GM18508 (cell line): ENCODE measurements around the gene CELF2.
A peak's percentile ranks its signal among the peaks of the same experiment; 100 is the strongest.

Experiments
- ATAC-seq: cut with Tn5 transposase; IDR thresholded peaks from one replicate; pipeline ENCODE4 v1.9.1; 2021; ENCODE audit warnings: moderate number of reproducible peaks; ENCODE audit not compliant: insufficient read depth, unreplicated experiment

The CELF2 gene

DNA sequence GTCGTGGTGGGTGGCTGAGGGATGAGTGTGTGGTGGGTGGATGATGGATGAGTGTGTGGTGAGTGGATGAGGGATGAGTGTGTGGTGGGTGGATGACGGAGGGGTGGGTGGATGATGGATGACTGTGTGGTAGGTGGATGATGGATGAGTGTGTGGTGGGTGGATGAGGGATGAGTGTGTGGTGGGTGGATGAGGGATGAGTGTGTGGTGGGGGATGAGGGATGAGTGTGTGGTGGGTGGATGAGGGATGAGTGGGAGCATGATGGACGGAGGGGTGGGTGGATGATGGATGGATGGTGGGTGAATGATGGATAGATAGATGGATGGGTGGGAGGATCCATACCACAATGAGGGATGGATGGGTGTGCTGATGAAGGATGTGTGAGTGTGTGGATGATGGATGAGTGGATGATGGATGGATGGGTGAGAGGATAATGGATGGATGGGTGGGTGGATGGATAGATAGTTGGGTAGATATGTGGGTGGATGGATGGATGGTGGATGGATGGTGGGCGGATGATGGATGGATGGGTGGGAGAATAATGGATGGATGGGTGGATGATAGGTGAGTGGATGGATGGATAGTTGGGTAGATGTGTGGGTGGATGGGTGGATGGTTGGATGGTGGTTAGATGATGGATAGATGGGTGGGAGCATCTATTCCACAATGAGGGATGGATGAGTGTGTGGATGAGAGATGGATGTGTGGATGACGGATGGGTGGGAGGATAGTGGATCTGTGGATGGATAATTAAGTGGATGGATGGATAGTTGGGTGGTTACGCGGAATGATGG lies 266.8 kb downstream of the CELF2 start:
- no peak for ATAC-seq

DNA sequence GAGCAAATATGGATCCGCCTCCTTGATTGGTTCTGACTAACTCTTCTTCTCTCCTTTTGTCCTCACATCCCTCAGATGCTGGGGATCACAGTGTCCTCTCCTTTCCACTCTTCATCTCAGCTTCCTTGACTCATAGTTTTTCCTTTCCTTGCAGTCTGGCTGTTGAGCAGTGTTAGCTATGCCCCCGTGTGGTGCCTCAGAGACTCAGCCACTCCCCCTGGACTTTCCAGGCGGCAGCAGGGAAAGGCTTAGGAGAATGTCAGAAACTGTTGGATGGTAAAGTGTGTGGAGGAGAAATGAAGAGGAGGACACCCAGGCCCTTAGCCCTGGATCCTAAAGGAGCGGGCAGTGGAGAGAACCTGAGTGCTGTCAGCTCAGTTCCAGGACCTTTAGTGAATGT lies 267.5 kb downstream of the CELF2 start:
- no peak for ATAC-seq

DNA sequence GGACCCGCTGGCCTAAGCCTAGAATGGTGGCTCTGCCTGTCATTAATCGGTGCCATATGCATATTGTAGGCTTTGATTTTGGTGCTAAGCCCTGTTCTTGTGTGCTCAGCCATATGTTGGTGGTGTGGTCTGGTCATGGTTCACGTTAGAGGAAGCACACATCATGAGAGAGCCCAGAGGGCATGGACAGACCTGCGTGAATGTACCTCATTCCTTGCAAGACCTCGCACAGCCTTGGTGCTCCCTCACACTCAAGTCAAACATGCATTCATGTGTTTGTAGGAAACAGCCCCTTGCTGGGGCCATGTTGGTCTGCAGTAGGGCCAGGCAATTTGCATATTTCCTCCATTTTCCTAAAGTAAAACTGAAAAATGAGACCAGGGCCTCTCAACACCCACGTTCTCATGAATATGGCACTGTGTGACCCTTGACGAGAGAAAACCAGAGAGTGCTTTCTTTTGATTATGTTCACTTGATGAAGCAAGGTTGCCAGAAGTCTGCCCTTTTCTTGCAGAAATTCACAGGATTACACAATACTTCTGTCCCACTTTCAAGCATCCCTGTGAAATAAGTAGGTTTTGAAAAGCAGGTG lies 268.7 kb downstream of the CELF2 start:
- ATAC-seq, result peak; percentile 74

DNA sequence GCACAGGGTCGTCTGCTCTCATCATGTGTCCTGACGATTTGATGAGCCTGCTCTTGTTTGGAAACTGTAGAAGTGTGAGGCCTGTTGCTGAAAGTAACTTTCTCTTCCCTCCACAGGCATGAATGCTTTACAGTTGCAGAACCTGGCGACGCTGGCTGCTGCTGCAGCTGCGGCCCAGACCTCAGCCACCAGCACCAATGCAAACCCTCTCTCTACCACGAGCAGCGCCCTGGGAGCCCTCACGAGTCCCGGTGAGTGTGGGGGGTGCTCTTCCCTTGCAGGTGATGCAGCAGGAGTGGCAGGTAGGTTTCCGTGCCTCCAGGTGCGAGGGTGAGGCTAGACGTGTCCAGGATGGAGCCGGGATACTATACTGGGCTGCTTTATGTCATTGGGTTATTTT lies 270.6 kb downstream of the CELF2 start:
- ATAC-seq, result no peak

DNA sequence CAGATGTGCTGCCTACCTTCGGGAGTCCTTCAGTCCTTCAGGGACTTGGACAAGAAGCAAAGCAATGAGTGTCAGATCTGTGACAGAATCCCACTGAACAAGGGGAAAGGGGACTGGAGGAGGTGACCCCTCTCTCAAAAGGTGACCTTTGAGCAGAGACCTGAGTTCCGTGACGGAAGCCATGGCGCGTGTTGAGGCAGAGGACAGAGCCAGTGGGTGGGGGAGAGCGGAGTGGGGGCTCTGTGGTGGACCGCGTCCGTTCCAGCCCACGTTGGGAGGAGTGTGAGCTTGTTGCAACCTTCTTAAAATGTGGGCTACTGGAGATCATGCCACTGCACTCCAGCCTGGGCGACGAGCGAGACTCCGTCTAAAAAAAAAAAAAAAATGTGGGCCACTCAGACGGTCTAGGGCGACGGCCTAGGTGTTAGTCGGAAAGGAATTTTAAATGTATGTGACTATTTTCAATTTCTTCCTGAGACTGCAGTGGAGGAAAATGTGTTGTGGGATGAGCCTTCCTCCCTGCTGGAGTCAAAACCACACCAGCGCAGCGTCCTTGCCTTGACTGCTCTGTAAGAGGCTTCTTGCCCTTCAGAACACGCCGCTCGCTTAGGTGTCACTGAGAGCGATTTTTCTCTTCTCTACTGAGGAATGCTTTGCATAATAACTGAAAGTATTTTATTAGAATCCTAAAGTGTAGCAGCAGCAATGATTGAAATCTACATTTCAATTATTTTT lies 272.7 kb downstream of the CELF2 start:
- ATAC-seq, result no peak

DNA sequence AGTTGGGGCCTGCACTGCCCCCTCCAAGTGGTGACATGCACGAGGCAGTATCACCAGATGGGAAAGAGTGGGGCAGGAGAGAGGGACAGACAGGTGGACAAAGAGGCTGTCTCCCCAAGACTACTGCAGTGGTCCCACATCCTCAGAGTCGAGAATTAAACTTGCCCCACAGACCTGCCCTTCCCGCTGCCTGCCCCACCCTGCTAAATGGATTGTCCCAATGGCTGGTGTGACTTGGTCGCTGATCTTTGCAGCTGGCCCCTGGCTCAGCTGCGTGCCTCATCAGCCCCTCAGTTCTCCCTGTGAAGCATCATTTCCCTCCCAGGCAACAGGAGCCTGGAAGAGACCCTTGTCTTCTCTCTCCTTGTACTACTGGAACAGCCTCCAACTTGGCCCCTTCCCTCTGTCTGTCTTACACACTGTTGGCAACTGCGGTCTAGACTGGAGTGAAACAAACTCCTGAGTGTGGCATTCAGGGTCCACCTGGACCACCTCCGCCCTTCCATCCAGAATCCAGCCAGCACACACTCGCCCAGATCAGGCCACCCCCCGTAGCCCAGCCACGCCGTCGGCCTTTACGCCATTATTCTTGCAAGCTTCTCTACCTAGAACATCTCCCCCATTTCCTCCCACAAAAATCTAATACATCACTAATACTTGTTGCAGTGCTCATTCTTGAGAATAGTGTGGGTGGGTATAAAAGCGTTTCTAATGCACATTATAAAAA lies 275.1 kb downstream of the CELF2 start:
- ATAC-seq, result no peak

DNA sequence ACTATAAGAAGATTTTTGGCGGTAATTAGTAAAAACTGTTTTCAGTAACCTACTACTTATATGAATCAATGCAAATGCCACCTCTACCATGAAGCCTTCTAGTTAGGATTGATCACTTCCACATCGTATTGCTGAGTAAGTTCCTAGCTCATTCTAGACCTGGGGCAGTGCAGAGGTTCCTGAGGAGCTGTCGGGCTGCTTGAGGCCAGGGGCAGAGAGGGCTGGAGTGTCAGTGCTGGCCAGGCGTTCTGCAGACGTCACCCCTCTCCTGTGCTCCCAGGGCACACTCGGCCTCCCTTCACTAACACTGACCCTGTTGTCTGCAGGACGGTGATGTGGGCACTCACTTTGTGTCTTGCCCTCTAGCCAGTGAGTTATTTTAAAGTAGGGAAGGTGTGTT lies 275.7 kb downstream of the CELF2 start:
- no peak for ATAC-seq

DNA sequence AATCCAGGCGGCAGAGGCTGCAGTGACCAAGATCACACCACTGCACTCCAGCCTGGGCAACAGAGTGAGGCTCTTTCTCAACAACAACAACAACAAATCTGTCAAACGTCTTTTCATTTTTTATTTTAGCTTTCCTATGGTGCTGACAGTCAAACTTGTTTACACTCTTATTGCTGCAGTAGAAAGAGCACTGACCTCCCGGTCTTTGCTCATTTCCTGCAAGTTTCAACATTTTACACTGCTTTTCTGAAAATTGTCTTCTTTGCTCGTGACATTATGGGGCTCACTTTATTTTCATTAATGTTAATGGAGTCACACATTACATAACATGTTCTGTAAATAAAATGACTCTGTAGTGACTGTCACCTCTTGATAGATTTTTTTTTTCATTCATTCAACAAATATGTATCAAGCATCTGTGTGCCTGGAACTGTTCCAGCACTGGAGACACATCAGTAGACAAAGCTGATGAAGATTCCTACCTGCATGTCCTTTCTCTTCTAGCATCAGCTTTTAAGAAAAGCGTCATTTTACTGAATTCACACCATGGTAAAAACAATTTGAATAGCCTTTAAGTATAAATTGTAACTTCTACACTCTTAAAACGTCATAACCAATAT lies 277.3 kb downstream of the CELF2 start:
- ATAC-seq, result no peak

DNA sequence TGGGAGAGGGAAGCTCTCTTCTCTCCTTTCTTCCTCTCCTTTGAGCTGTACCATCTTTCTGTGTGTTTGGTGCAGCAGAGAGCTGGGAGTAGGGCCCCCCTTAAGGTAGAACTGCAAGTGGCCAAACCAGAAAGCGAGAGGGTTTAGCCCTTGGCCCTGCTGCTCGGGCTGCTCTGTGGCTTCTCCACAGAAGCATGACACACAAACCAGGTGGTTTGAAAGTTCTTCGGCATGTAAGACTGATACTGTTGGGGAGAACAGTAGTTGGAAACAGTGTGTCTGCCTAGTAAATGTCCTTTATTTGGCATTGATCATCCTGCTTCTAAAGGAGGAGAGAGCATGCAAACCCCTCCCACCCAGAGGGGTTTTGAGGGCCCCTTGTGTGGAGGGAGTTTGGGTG lies 277.8 kb downstream of the CELF2 start:
- ATAC-seq, result no peak

DNA sequence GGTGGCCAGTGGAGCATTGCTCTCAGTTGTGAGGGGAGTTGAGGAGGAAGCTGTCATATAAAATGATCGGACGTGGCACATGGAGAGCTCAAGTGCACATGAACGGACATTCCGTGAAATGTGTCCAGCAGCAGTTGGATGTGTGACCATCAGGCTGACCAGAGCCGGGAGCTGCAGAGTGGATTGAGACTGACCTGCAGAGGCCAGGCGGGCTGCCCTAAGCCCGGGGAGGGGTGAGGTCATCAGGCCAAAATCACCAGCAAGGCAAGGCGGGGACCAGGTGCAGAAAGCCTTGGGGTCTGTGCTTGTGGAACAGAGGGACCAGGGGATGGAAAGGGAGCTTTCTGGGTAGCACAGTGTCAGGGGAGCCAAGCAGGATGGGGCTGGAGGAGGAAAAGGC lies 279.5 kb downstream of the CELF2 start:
- no peak for ATAC-seq

DNA sequence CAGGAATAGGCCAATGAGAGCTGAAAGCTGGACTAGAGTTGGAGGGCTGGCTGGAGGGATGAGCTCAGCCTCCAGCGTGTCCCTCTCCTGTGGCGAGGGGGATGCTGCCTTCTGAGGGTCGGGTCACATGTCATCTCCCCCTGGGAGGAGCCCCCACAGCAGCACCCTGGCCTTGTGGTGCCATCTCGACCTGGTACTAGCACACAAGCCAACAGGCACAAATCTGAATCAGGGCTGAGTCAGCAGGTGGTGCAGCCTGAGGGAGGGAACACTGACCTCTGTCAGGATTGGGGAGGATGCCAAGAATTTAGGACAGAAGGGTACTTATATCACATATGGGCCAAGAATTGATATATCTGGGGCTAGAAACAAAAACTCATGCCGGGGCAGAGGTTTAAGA lies 280.4 kb downstream of the CELF2 start:
- no peak for ATAC-seq

DNA sequence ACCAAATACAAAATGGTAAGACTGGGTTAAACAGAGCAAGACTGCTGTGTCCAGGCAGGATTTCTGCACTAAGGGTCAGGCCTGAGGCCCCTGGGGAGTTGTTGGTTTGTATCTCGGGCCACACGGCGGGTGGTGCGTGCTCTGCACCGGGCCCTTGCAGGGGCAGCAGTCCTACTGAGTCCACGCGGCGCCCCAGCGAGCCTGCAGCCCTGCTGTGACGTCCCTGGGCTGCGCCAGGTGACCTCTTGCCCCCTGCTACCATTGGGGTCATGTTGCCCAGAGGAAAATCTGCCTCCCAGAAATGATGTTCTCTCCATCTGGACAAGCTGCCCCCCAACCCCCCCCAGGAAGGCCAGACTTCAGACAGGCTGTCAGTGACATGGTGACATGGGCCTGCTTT lies 281.5 kb downstream of the CELF2 start:
- ATAC-seq, result no peak

DNA sequence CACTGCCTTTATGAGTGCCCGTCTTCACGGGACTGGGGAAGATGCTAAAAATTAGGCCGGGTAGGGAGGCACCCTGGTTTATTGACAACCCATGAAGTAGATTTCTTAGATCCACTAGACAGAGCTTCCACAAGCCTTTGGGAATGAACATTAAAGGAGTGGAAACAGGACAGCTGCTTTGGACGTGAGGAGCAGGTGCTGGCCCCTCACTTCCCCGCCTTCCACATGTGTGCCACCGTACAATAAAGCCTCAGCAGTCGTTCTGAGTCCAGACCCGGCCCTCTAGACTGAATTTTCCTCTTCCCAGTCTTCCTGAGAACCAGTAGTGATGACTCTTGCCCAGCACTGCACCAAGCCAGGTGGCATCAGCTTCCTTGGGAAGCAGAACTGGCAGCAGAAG lies 282.4 kb downstream of the CELF2 start:
- ATAC-seq, result no peak

DNA sequence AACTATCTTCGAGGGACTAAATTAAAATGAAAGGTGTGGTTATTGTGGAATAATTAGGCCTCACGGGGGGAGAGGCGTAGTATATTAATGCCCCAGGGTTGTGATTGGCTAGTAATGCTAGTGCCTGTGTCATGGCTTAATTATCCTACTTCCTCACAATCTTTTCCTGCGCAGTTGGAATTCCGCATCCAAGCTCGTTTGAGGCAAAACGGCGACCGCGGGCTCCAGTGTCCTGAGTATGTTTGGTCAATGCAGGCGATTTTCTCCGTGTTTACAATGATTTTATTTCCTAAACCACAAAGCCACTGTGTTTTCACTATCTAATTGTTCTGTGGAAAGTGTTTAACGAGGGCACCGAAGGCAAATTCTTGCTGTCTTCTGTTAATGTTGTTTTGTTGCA lies 282.9 kb downstream of the CELF2 start:
- no peak for ATAC-seq

DNA sequence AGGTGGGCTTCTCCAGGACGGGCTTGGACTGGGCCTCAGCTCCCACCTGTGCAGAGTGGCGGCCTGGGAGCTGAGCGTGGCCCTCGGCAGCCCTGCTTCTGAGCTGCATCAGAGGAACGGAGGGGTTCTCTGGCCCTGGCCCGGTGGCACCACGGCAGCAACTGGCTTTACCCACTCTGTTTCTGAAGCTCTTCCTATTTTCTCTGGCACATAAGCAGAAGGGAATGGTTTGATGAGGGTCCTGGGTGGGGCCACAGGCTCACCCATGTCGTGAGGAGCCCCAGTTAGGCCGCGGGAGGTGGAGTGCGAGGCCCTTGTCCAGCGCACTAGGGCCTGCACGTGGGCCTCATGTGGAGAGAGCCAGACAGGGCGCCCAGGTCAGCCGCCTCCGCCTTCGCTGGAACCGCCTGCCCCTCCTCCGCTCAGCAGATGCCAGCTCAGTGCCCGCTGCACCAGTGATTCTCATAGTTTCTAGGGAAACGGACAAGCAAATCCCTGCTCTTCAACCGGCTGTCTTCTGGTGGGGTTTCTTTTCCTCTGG lies 284.0 kb downstream of the CELF2 start:
- no peak for ATAC-seq

DNA sequence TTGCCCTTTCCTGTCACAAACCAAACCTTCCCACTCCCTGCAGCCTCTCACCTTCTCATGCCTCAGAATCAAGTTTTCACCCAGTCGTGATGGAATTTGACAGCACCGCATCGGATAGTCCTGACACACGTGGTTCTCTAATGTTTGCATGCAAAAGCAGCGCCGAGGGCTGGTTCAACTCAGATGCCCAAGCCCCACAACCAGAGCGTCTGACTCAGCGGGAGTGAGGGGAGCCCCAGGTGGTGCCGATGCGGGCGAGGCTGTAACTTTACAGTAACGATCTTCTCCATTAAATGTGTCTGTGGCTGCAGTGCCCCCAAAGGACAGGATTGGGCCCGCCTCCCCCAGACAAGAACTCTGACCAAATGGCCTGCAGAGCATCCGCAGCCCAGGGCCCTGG lies 284.5 kb downstream of the CELF2 start:
- no peak for ATAC-seq

DNA sequence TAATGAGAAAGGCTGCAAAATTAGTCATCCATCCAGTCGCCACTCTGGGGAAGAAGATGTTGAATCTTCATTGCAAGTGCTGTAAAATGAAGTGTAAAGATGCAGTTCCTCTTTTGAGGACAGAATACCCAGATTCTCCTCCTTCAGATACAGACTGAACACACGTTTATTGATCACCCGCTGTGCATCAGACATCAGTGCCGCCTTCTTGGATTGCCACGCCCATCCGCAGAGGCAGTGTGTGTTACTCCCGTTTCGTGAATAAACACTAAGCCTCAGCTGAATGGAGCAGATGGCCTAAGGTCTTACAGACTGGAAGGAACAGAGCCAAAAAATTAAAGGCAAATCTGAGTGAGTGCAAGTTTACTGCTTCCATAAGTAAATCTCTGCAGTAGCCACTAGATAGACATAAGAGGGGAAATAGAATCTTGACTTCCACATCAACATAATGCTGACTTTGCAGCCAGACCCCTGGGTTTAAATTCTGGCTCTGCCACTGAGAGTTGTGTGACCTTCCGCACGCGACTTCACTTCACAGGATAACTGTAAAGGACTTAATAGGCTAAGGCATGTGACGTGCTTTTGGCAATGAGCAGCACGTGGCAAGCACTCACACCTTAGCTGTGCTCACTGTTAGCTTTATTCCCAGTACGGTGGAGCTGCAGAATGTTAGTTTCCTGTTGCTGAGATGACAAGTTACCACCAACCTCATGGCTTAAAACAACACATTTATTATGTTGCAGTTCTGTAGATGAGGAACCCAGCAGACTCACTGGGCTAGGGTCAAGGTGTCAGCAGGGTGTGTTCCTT lies 285.9 kb downstream of the CELF2 start:
- no peak for ATAC-seq

DNA sequence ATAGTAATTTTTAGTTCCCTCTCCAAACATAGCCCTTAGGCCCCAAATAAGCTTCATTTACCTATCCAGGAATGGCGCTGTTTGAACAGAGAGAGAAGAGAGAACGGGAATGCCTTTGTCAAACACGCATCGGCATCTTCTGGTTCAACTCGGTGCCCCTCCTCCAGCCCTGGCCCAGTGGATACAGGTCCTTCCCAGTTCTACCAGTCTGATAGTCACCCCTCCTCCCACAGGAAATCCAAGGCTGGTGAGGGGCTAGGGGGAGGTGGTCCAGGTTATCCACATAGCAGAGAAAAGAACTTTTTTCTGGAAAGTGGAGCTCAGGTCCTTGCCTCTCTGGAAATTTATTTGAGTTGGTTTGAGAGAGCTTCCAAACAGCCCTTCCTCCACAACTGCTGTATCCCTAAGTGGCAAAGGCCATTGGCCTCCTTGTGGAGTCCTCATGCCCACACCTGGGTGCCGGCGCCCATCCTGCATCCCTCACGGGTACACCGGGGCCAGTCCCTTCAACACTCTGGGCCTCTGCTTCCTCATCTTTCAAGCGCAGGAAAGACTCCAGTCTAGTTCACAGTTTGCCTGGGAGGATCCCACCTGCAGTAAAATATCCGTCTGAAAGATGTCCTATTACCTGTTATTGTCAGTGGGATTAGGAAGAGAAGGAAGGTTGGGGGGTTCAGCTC lies 287.4 kb downstream of the CELF2 start:
- ATAC-seq, result no peak
